Gastroesophageal sphincter (tissue), 4 donors: ENCODE results near the gene CA6. TPM values are rescaled to one million over a fixed set of nuclear protein-coding genes. Genes with fewer than 3 reads are reported as not detected.

ENCODE experiments used
- ATAC-seq: fragments of 150-250 bp; one replicate; pipeline ENCODE4 v1.9.1; 2016; ENCODE audit warnings: mild to moderate bottlenecking, moderate library complexity
- H3K27ac ChIP-seq, 4 donors: fragments of 200-600 bp; sonication (generic) in 3 of 4; 1 replicate in 3 of 4; 2 replicates in 1 of 4; pipeline ENCODE4 v1.5.1; 2016 to 2019
- H3K27me3 ChIP-seq: fragments of 200-600 bp; sonication (generic); one replicate; pipeline ENCODE4 v1.5.1; 2019
- H3K36me3 ChIP-seq, 2 donors: fragments of 200-600 bp; sonication (generic); one replicate each; pipeline ENCODE4 v1.5.1; 2019; ENCODE audit warnings: control low read depth in 1 of 2
- H3K4me1 ChIP-seq, 3 donors: fragments of 200-600 bp; sonication (generic); 1 replicate in 2 of 3; 2 replicates in 1 of 3; pipeline ENCODE4 v1.5.1; 2016 to 2019; ENCODE audit warnings: control low read depth in 2 of 3
- H3K4me3 ChIP-seq, 2 donors: fragments of 200-600 bp; sonication (generic); one replicate each; pipeline ENCODE4 v1.5.1; 2019; ENCODE audit warnings: mild to moderate bottlenecking in 1 of 2, moderate library complexity in 1 of 2
- H3K9me3 ChIP-seq, 3 donors: fragments of 200-600 bp; sonication (generic); one replicate each; pipeline ENCODE4 v1.5.1; 2017 to 2019; ENCODE audit warnings: control low read depth in 2 of 3
- CTCF ChIP-seq, 4 experiments: fragments of 200-600 bp in 2 of 4; fragments of 450-650 bp in 2 of 4; sonication (generic) in 1 of 4; IDR thresholded peaks; one replicate each; pipeline ENCODE4 v1.5.1; 2017 to 2019; ENCODE audit warnings: antibody characterized with exemption in 4 of 4, mild to moderate bottlenecking in 2 of 4, moderate library complexity in 2 of 4
- EP300 ChIP-seq: sonication (generic); formaldehyde crosslinking; IDR thresholded peaks from one replicate; pipeline ENCODE4 v1.6.1; 2017; ENCODE audit warnings: antibody characterized with exemption, mild to moderate bottlenecking
- POLR2A ChIP-seq, 2 donors: fragments of 450-650 bp; IDR thresholded peaks; one replicate each; pipeline ENCODE4 v1.6.1; 2017; ENCODE audit warnings: antibody characterized with exemption in 2 of 2, mild to moderate bottlenecking in 2 of 2, moderate library complexity in 1 of 2
- POLR2AphosphoS5 ChIP-seq: sonication (generic); formaldehyde crosslinking; IDR thresholded peaks from one replicate; pipeline ENCODE4 v1.6.1; 2017; ENCODE audit warnings: antibody characterized with exemption
- WGBS, 2 donors: methylation state at CpG; one replicate each; pipeline ENCODE4 v1.1.5; 2018; ENCODE audit warnings: low coverage in 1 of 2; 5-methylcytosine and 5-hydroxymethylcytosine counted together
- total RNA-seq, 4 donors: library from RNA; depleted of rRNA; stranded (reverse); fragments of >200 nt; gene quantifications; one replicate each; pipeline ENCODE4 v1.1.0, GENCODE V29; 2016

The CA6 gene
- total RNA-seq, 4 donors from 2014 or later = not detected

GRCh38 chr1:9010781-9011323 is 65.2 kb downstream of the CA6 start:
- peak; percentile 60 for ATAC-seq
- TF ChIP-seq POLR2A (IDR thresholded peaks at IDR 0.05) = no peak
- no peak for TF ChIP-seq POLR2AphosphoS5
- TF ChIP-seq EP300 = no peak
- TF ChIP-seq CTCF (IDR thresholded peaks at IDR 0.05) = no peak
- H3K27me3 ChIP-seq = no peaks in the 10 kb centered on the region
- WGBS, 2 donors = 83 to 91% methylated on average over 6 to 7 of the region's 8 CpGs
- H3K9me3 ChIP-seq = no peaks in the 10 kb centered on the region
- no peaks in the 10 kb centered on the region for H3K36me3 ChIP-seq
- peak overlapping the region in 1 of 4 donors; percentile 39 for H3K27ac ChIP-seq
- H3K4me1 ChIP-seq = peaks cover 0 to 7% (median 0%) of the 10 kb centered on the region in 3 donors
- no peak overlapping the region for H3K4me3 ChIP-seq

DNA sequence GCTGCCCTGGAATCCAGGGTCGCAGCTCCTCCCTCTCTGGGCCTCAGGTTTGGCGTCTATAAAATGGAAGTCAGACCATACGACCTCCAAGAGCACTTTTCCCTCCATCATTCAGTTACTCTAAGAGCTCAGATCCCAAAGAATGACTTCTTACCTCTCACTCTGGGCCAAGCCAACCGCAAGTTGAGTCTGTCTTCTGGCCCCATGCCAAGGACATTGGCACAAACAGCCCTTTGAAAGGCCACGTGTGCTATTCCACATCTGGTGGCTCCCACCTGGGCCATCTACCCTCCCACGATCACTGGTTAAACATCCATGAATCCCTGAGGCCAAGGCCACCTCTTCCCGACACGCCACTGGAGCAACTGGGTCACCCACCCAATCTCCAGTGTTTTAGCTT is 68.2 kb downstream of the CA6 start:
- ATAC-seq = no peak
- H3K4me1 ChIP-seq = peaks cover 0 to 7% (median 0%) of the 10 kb centered on the region in 3 donors
- 77 to 84% methylated on average over 3 to 4 of the region's 8 CpGs for WGBS, 2 donors
- no peaks in the 10 kb centered on the region for H3K27me3 ChIP-seq
- no peaks in the 10 kb centered on the region for H3K9me3 ChIP-seq
- H3K36me3 ChIP-seq = no peaks in the 10 kb centered on the region
- TF ChIP-seq CTCF (IDR thresholded peaks at IDR 0.05) = no peak
- H3K27ac ChIP-seq = no peak overlapping the region
- no peak overlapping the region for H3K4me3 ChIP-seq

DNA sequence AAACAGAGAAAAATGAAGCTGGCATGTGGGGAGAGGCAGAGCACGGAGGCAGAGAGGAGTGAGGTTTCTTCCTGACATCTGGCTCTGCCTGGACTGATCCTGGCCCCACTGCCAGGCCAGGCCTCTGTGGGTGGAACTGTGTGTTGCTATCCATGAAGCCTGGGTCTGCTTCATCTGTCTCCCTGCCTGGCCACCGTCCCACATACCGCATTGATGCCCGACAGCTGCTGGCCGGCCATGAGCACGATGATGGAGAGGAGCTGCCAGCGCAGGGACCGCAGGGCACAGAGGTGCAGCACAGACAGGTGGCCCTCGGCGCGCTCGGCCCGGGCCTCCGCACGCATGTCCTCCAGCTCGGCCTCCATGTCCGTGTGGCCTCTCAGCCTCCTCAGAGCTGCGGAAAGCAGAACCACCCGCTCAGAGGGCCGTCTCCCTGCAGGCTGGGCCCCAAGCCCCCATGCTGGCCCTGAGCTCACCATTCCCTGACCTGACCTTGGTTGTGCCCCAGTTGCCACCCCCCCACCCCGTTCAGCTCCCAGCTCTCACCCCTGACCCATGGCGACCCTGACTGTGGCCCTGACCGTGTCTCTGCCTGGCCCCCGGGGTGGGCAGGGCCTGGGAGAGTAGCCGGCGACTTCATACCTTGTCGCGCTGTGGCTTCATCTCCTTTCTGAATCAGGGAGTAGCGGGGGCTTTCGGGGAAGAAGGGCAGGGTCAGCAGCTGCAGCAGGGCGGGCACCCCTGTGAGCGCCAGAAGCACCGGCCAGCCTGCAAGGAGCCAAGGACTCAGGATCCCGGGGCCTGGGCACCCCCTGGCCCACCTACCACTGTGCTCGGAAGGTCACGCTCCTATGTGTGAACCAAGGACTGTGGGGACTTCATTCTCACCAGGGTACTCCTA is 69.1 kb downstream of the CA6 start:
- no peak for ATAC-seq
- TF ChIP-seq POLR2A (IDR thresholded peaks at IDR 0.05) (no peak), EP300 (no peak), POLR2AphosphoS5 (no peak), CTCF (IDR thresholded peaks at IDR 0.05) (no peak)
- no peaks in the 10 kb centered on the region for H3K9me3 ChIP-seq
- no peaks in the 10 kb centered on the region for H3K27me3 ChIP-seq
- no peak overlapping the region for H3K27ac ChIP-seq
- H3K36me3 ChIP-seq = no peaks in the 10 kb centered on the region
- no peak overlapping the region for H3K4me3 ChIP-seq
- H3K4me1 ChIP-seq = peaks cover 0 to 7% (median 0%) of the 10 kb centered on the region in 3 donors
- WGBS, 2 donors = 72 to 86% methylated on average over 2 to 4 of the region's 36 CpGs

- H3K27ac ChIP-seq = no peak overlapping the region
- TF ChIP-seq EP300 (no peak), CTCF (IDR thresholded peaks at IDR 0.05) (no peak)
- no peak overlapping the region for H3K4me3 ChIP-seq
- no peak for ATAC-seq
- H3K9me3 ChIP-seq = no peaks in the 10 kb centered on the region
- H3K27me3 ChIP-seq = no peaks in the 10 kb centered on the region
- no peaks in the 10 kb centered on the region for H3K36me3 ChIP-seq
- WGBS, 2 donors = 72 to 84% methylated on average over 3 to 5 of the region's 5 CpGs
- H3K4me1 ChIP-seq = no peaks in the 10 kb centered on the region
Observed at GRCh38 chr1:9016455-9016854, 70.8 kb downstream of the CA6 start.

DNA sequence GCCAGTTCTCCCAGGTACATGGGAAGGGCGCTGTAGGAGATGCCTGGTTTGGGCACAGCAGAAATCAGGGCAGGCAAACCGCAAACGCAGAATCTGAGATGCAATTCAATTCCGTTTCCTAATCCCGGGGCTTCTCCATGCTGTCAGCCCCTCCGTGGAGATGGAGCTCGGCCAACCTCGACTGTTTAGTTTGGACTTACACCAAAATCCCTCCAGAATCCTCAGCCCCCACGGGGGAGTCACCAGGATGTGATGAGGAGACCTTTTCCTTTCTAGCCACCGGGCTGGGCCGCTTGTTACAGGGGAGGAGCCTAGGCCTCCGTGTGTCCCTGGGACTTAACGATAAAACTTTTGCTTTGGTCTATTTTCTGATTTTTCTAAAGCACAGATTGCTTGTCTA is 72.7 kb downstream of the CA6 start:
- Histone ChIP-seq H3K36me3 (no peaks in the 10 kb centered on the region), H3K27me3 (no peaks in the 10 kb centered on the region), H3K27ac (no peak overlapping the region), H3K9me3 (no peaks in the 10 kb centered on the region), H3K4me1 (no peaks in the 10 kb centered on the region), H3K4me3 (no peak overlapping the region)
- TF ChIP-seq POLR2A (IDR thresholded peaks at IDR 0.05) (no peak), CTCF (IDR thresholded peaks at IDR 0.05) (no peak), POLR2AphosphoS5 (no peak), EP300 (no peak)
- no peak for ATAC-seq
- 43% methylated on average over 13 of the region's 13 CpGs; no CpG with 5 or more reads in 1 of the 2 donors for WGBS, 2 donors
